Mesodermal cell (in vitro differentiated cells): ENCODE data around the gene PDE6H.

Experiments
- H3K27ac ChIP-seq: 2 replicates; pipeline ENCODE4 v1.7.0; 2013; ENCODE audit warnings: mild to moderate bottlenecking, low read depth, low read length, moderate library complexity; ENCODE audit not compliant: severe bottlenecking
- H3K36me3 ChIP-seq: 2 replicates; pipeline ENCODE4 v1.7.1; 2013; ENCODE audit warnings: mild to moderate bottlenecking, low read length, moderate library complexity; ENCODE audit not compliant: control insufficient read depth, insufficient read depth
- H3K4me1 ChIP-seq: one replicate; pipeline ENCODE4 v1.7.1; 2013; ENCODE audit warnings: mild to moderate bottlenecking, low read length; ENCODE audit not compliant: insufficient read depth, control insufficient read depth, poor library complexity, severe bottlenecking
- H3K4me3 ChIP-seq: 2 replicates; pipeline ENCODE4 v1.7.0; 2013; ENCODE audit warnings: low read length, control low read depth, mild to moderate bottlenecking; ENCODE audit not compliant: insufficient read depth, poor library complexity, severe bottlenecking; ENCODE audit errors: extremely low read depth
- H3K9me3 ChIP-seq: 2 replicates; pipeline ENCODE4 v1.7.1; 2013; ENCODE audit warnings: mild to moderate bottlenecking, low read length, moderate library complexity; ENCODE audit not compliant: control insufficient read depth
- WGBS, 2 experiments: methylation state at CpG; one replicate each; pipeline ENCODE4 v1.1.5; 2013; ENCODE audit warnings: missing lambda C conversion rate in 2 of 2; ENCODE audit not compliant: insufficient coverage in 2 of 2; 5-methylcytosine and 5-hydroxymethylcytosine counted together

Gene PDE6H

DNA sequence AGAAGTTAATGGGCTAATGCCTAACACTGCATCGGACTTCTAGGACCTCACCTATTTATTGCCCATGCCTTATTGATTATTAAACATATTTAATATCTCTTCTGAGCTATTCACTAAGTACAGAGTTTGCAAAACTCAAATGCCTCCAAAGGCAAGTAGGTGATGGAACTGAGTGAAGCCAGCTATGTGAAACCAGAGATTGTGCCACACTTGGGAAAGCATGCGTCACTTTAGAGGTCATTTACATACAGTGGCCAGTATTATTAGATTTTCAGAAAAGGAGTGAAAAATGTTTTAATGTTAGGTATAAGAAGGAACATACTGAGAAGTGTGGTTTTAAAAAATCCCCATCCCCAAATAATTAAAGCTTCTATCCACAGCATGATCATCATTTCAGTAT, 27.7 kb downstream of the PDE6H start:
- no peak overlapping the region for H3K27ac ChIP-seq
- H3K9me3 ChIP-seq = no peaks in the 10 kb centered on the region
- H3K36me3 ChIP-seq = no peaks in the 10 kb centered on the region
- peaks cover 12% of the 10 kb centered on the region for H3K4me1 ChIP-seq
- no peak overlapping the region for H3K4me3 ChIP-seq
- 89 to 100% methylated on average over 1 to 2 of the region's 2 CpGs for WGBS, 2 experiments

DNA sequence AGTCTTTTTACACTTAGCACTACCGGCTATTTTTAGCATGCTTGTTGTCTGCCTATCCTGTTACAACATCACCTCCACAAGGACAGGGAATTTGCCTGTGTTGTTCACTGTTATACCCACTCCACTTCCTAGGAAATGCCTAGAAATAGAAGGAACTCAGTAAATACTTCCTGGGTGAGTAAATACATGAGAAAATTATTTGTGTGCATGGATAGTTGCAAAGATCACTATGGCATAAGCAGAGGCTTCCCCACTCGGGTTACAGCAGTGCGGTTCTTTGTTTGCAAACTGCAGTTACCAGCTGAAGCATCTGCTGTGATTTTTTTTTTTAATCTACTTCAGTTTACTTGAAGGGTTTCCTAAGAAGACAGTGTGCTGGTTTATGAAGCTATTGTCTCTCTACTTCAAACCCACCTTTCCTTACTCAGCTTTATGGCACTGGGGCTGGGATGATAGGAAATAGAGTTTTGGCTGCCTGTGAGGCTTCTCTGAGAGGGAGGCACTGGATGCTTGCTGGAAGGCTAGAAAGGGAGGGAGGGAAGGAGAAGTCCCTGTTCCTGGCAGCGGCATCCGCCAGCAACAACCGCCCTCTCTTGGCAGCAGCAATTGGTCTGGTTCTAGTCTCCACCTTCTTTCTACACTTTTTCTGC, 29.0 kb downstream of the PDE6H start:
- 62 to 75% methylated on average over 2 to 4 of the region's 6 CpGs for WGBS, 2 experiments
- Histone ChIP-seq H3K4me1 (peaks cover 12% of the 10 kb centered on the region), H3K4me3 (no peak overlapping the region), H3K36me3 (no peaks in the 10 kb centered on the region), H3K9me3 (no peaks in the 10 kb centered on the region), H3K27ac (peak overlapping the region; percentile 11)

DNA sequence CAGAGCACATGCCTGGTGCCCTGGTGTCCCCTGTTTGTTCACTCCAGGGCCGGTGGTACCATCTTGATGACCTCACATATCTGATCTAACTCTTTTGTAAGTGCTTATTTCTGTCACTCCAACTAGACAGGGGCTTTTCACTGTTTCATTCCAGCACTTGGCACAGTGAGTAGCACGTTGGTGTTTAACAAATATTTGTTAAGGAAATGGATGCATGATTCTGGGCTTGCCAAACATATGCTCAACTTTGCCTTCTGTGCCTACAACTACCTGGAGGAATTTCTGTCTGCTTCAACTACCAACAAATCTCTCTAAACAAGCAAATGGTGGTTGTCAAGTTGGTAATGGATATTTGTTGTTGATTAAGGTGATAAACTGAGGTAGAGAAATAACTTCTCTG, 31.6 kb downstream of the PDE6H start:
- peaks cover 12% of the 10 kb centered on the region for H3K4me1 ChIP-seq
- no peaks in the 10 kb centered on the region for H3K9me3 ChIP-seq
- H3K36me3 ChIP-seq = no peaks in the 10 kb centered on the region
- 73 to 75% methylated on average over 1 of the region's 2 CpGs for WGBS, 2 experiments
- H3K4me3 ChIP-seq = no peak overlapping the region
- H3K27ac ChIP-seq = no peak overlapping the region

DNA sequence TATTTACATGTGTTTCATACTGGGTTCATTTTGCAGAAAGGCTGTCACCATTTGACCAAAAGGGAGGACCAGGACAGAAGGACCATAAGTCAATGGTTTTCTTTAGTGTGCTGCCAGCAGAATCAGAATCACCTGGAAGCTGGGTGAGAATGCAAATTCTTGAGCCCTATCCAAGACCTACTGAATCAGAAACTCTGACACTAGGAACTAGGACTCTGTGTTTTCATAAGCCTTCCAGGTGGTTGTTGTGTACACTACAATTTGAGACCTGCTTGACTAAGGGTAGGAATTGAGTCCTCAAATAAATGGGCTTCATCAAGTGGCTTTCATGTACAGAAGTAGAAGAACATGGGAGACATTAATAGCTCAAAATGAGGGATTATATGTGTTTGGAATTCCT, 32.2 kb downstream of the PDE6H start:
- Histone ChIP-seq H3K4me1 (peaks cover 12% of the 10 kb centered on the region), H3K27ac (no peak overlapping the region), H3K9me3 (no peaks in the 10 kb centered on the region), H3K4me3 (no peak overlapping the region), H3K36me3 (no peaks in the 10 kb centered on the region)

DNA sequence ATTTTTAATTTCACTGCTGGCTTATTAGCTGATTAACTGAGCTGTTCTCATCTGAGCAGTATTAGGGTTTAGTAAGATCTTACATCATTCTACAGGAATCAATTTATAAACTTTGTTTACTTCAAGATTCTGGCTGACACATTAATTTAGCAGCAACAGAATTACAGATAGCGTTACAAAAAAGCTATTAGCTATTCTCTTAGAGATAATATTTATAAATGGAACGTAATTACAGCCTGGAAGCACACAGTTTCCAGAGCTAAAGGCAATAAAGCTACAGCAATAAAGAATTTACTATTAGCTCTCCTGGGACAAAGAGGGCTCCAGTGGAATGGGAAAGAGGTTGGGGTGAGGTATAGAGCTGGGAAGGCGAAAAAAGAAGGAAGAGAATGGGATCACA, 34.7 kb downstream of the PDE6H start:
- no peak overlapping the region for H3K27ac ChIP-seq
- no peaks in the 10 kb centered on the region for H3K36me3 ChIP-seq
- no peaks in the 10 kb centered on the region for H3K9me3 ChIP-seq
- no peak overlapping the region for H3K4me3 ChIP-seq
- no peaks in the 10 kb centered on the region for H3K4me1 ChIP-seq
- WGBS, 2 experiments = 83 to 100% methylated on average over 1 of the region's 3 CpGs

DNA sequence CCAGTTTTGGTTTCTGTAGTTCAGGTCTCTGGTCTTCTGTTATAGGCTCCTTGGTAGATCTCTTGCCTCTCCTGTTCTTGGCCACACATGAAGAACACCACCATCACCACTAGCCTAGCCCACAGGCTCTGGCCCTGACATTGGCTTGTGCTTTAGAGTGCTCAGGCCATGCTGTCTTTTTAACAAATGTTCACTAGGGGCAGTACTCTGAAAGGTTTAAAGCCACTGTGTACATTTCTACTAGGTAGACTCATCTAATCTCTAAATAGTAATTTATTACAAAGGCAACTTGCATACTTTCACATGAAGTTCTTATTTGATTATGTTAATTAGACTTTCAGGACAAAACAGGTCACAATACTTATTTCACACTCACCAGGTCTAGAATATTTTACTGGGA, 38.3 kb downstream of the PDE6H start:
- H3K4me3 ChIP-seq = no peak overlapping the region
- no peaks in the 10 kb centered on the region for H3K9me3 ChIP-seq
- H3K27ac ChIP-seq = no peak overlapping the region
- no peaks in the 10 kb centered on the region for H3K4me1 ChIP-seq
- no peaks in the 10 kb centered on the region for H3K36me3 ChIP-seq

DNA sequence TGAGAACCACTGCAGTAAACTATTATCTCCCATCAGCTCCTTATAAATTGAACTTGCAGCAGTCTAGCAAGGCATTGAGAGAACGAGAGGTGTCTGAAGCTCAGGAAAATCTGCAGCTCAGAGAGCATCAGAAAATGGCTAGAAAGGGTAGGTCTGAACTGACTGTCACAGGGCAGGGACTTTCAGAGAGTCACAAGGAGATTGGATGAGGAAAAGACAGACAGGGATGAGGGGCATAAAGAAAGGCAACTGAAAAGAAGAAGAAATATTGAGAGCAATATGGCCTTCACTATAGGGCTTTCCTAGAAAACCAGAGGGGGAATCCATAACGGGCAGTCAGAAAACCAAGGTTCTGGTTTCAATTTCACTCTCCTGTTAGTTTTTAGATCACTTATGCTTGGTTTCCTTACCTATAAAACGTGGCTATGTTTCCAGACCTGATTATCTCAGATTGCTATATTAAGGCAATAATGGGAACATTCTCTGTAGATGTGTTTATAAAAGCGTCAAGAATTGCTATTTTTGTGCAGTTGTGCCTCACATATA, 40.9 kb downstream of the PDE6H start:
- H3K4me1 ChIP-seq = no peaks in the 10 kb centered on the region
- WGBS, 2 experiments = 87 to 88% methylated on average over 3 to 4 of the region's 4 CpGs
- H3K9me3 ChIP-seq = no peaks in the 10 kb centered on the region
- H3K27ac ChIP-seq = no peak overlapping the region
- no peaks in the 10 kb centered on the region for H3K36me3 ChIP-seq
- H3K4me3 ChIP-seq = no peak overlapping the region

DNA sequence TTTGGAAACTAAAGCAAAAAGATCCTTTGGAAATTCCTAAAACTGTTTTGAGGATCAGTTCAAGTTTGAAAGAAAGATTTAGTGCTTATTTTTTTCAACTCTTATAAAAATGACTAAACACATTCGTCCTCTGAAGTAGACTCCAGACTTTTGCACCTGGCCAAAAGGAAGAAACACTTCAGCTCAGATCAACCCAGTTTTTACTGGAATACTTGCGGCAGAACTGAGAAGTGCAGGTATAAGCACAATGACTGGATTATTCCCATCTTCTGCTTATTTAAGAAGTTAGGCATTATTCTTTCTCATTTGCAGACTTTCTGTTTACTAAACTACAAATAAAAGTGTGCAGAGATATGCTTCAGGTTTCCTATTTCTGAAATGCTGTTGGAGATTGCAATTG, 41.9 kb downstream of the PDE6H start:
- Histone ChIP-seq H3K4me3 (no peak overlapping the region), H3K9me3 (no peaks in the 10 kb centered on the region), H3K36me3 (no peaks in the 10 kb centered on the region), H3K27ac (no peak overlapping the region), H3K4me1 (no peaks in the 10 kb centered on the region)
- no CpG with 5 or more reads among the region's 2 CpGs for WGBS, 2 experiments

DNA sequence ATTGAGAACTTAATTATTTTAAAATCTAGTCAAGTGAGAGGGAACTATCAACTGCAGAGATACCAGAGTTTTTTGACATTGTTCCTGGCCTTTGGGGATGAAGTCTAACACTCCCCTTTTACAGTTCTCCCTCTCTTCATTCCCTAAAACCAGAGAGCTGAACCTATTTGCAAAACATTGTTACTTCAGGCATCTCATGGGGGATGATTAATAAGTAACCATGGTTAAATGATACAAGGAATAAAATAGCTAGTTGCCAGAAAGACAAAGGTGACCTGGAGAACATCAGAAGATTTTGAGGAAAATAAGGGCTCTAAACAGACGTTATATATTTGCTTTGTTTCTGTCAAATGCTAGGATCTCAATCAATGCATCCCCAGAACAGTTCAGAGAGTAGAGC, 42.3 kb downstream of the PDE6H start:
- H3K4me1 ChIP-seq = no peaks in the 10 kb centered on the region
- H3K27ac ChIP-seq = no peak overlapping the region
- no peak overlapping the region for H3K4me3 ChIP-seq
- H3K36me3 ChIP-seq = no peaks in the 10 kb centered on the region
- WGBS, 2 experiments = 83% methylated on average over 1 of the region's 1 CpG; no CpG with 5 or more reads in 1 of the 2 experiments
- H3K9me3 ChIP-seq = no peaks in the 10 kb centered on the region

DNA sequence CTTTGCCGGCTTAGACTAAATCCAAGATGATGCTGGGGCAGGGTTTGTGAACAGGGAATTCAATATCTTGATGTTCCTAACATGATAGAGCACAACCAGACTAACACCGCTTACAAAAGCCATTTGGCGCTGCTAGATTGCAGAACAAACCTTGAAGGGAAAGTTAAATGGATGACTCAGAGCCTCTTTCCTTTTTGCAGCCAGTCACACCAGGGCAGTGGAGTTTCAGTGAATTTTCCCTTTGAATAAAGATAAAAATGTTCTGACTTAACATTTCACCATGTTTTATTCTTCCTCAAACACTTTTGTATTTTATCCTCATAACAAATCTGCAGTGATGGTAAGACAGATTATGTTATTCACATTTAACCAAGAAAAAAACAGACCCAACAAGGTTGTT, 47.3 kb downstream of the PDE6H start:
- WGBS, 2 experiments = 85% methylated on average over 2 of the region's 3 CpGs; no CpG with 5 or more reads in 1 of the 2 experiments
- Histone ChIP-seq H3K4me3 (no peak overlapping the region), H3K4me1 (no peaks in the 10 kb centered on the region)

More for the DNA sequence above, 47.3 kb downstream of the PDE6H start:
- Histone ChIP-seq H3K9me3 (no peaks in the 10 kb centered on the region), H3K36me3 (no peaks in the 10 kb centered on the region), H3K27ac (no peak overlapping the region)
